NOMO-1 treated with DMSO at 0.1 percent for 48 hours (cell line): Measurements from ENCODE around the gene FOLR1.
"Not testable (repeated sequence)": the region's sequence is repeated elsewhere in the genome, so short reads cannot be mapped to it uniquely, and the experiment has no call there.

Source experiments
- DNase-seq: peaks from one replicate; lab custom pipeline; 2025; ENCODE audit not compliant: unreplicated experiment; lab: John Stamatoyannopoulos, UW

Gene FOLR1

GRCh38 chr11:72180892-72181552, 10.9 kb upstream of the FOLR1 start:
- DNase-seq: not testable (repeated sequence)

- not testable (repeated sequence) for DNase-seq
Observed at GRCh38 chr11:72181553-72181958, 10.4 kb upstream of the FOLR1 start.

- no peak for DNase-seq
Observed at GRCh38 chr11:72188267-72188666, 3.7 kb upstream of the FOLR1 start.

- DNase-seq: no peak
Observed at GRCh38 chr11:72189455-72190250, 2.3 kb upstream of the FOLR1 start.

GRCh38 chr11:72190631-72191071, 1.3 kb upstream of the FOLR1 start:
- DNase-seq: no peak

- DNase-seq: no peak
Observed at GRCh38 chr11:72195518-72196270, 3.8 kb downstream of the FOLR1 start.

GRCh38 chr11:72201445-72201844, 9.5 kb downstream of the FOLR1 start:
- DNase-seq: not testable (repeated sequence)

- no peak for DNase-seq
Observed at GRCh38 chr11:72202571-72202970, 10.6 kb downstream of the FOLR1 start.

GRCh38 chr11:72203163-72203562, 11.2 kb downstream of the FOLR1 start:
- DNase-seq: no peak

- DNase-seq: peak; percentile 37
Observed at GRCh38 chr11:72204886-72205285, 12.9 kb downstream of the FOLR1 start.

GRCh38 chr11:72206794-72207193, 14.9 kb downstream of the FOLR1 start:
- not testable (repeated sequence) for DNase-seq

- DNase-seq: no peak
Observed at GRCh38 chr11:72208281-72208680, 16.3 kb downstream of the FOLR1 start.

GRCh38 chr11:72209101-72209500, 17.2 kb downstream of the FOLR1 start:
- DNase-seq: peak; percentile 34

GRCh38 chr11:72216638-72217037, 24.7 kb downstream of the FOLR1 start, which contains the start of gene FOLR2:
FOLR2 (plus strand) TSS chr11:72216794; CDS start chr11:72218585, 1,791 bp downstream.
- no peak for DNase-seq

GRCh38 chr11:72217841-72218240, 25.9 kb downstream of the FOLR1 start:
- peak; percentile 58 for DNase-seq

GRCh38 chr11:72218251-72218745, 26.4 kb downstream of the FOLR1 start:
- DNase-seq: no peak

- no peak for DNase-seq
Observed at GRCh38 chr11:72220696-72221363, 28.9 kb downstream of the FOLR1 start.

GRCh38 chr11:72221386-72222075, 29.6 kb downstream of the FOLR1 start:
- DNase-seq: peak; percentile 12

- no peak for DNase-seq
Observed at GRCh38 chr11:72222106-72222891, 30.4 kb downstream of the FOLR1 start.
